HepG2 (cell line): Measurements from ENCODE around the gene ABHD2. TPM values are rescaled to one million over a fixed set of nuclear protein-coding genes. Genes with fewer than 3 reads are reported as not detected.

ENCODE experiments used
- ISL2 ChIP-seq: sonication (generic); formaldehyde crosslinking; IDR thresholded peaks from 2 replicates; pipeline ENCODE4 v1.5.0; 2020; ENCODE audit warnings: missing genetic modification reagents
- MED8 ChIP-seq: sonication (generic); formaldehyde crosslinking; IDR thresholded peaks from 2 replicates; pipeline ENCODE4 v1.8.1; 2023; ENCODE audit warnings: mild to moderate bottlenecking, missing genetic modification reagents; ENCODE audit not compliant: insufficient replicate concordance
- ZNF263 ChIP-seq: sonication (generic); formaldehyde crosslinking; IDR thresholded peaks from 2 replicates; pipeline ENCODE4 v1.4.0; 2020; ENCODE audit warnings: missing genetic modification reagents
- ZNF674 ChIP-seq: sonication (generic); formaldehyde crosslinking; IDR thresholded peaks from 2 replicates; pipeline ENCODE4 v1.5.0; 2020; ENCODE audit warnings: low read depth, mild to moderate bottlenecking, missing genetic modification reagents
- ZNF775 ChIP-seq: sonication (generic); formaldehyde crosslinking; IDR thresholded peaks from 2 replicates; pipeline ENCODE4 v1.4.0; 2020; ENCODE audit warnings: missing genetic modification reagents, mild to moderate bottlenecking, moderate library complexity, borderline replicate concordance
- polyA plus RNA-seq, 8 experiments: library from polyadenylated mRNA; depleted of rRNA in 3 of 8; stranded (reverse) in 7 of 8; unstranded in 1 of 8; fragments of >200 nt; fragmentation: Illumina TruSeq in 4 of 8; extraction: Trizol in 4 of 8; gene quantifications; 2 replicates each; pipeline versions ENCODE4 v1.2.1 to v1.2.3, GENCODE V29; 2011 to 2016; ENCODE audit warnings: low read depth in 4 of 8, missing spikeins in 1 of 8, mixed read lengths in 1 of 8; ENCODE audit not compliant: insufficient read depth in 1 of 8
- total RNA-seq, 5 experiments: library from RNA; depleted of rRNA; stranded (reverse); fragments of >200 nt; fragmentation: Illumina TruSeq; extraction: Trizol; gene quantifications; 2 replicates each; pipeline ENCODE4 v1.2.3, GENCODE V29; 2016; ENCODE audit warnings: low read depth in 1 of 5
- TF ChIP-seq, protein P1 (sequence below), 2 experiments: sonication (generic) in 1 of 2; formaldehyde crosslinking in 1 of 2; IDR thresholded peaks; 2 replicates each; pipeline versions ENCODE4 v1.4.0 to v1.6.1; 2016 to 2020; ENCODE audit warnings: borderline replicate concordance in 1 of 2, low read depth in 1 of 2, mild to moderate bottlenecking in 1 of 2, missing genetic modification reagents in 1 of 2
- TF ChIP-seq, protein P2 (sequence below): sonication (generic); formaldehyde crosslinking; IDR thresholded peaks from 2 replicates; pipeline ENCODE4 v1.4.0; 2020; ENCODE audit warnings: missing genetic modification reagents
- TF ChIP-seq, protein P3 (sequence below): sonication (generic); formaldehyde crosslinking; IDR thresholded peaks from 2 replicates; pipeline ENCODE4 v1.4.0; 2020; ENCODE audit warnings: mild to moderate bottlenecking, missing genetic modification reagents
- TF ChIP-seq, protein P4 (sequence below): IDR thresholded peaks from 2 replicates; pipeline ENCODE4 v1.6.1; 2016; ENCODE audit warnings: control low read depth

The ABHD2 gene
- total and polyA plus RNA-seq, 2 of the 13 experiments (the other 11 are each of a cell fraction or from before 2014, with no cell fraction given): 14.8 to 22.4 TPM

DNA sequence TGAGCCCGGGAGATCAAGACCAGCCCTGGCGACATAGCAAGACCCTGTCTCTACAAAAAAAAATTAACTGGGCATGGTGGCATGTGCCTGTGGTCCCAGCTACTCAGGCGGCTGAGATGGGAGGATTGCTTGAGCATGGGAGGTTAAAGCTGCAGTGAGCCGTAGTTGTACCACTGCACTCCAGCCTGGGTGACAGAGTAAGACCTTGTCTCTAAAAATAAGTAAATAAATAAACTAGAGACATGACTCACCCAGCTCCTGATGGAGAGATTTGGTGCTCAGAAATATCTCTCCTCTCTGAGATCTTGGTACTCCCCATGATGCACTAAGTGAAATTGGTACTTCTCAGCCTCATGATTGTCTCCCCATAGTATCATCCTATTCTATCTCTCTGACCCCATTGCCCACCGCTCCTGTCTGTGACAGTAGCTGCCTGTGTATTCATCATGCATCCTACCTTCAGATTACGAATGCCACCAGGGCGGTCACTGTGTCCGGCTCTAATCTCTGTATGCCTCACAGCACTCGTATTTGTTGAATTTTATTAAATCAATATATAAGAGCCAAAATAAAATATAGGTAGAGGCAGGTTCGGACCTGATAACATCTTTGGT, 50.9 kb downstream of the ABHD2 start (continued):
- TF ChIP-seq, protein P1, sequence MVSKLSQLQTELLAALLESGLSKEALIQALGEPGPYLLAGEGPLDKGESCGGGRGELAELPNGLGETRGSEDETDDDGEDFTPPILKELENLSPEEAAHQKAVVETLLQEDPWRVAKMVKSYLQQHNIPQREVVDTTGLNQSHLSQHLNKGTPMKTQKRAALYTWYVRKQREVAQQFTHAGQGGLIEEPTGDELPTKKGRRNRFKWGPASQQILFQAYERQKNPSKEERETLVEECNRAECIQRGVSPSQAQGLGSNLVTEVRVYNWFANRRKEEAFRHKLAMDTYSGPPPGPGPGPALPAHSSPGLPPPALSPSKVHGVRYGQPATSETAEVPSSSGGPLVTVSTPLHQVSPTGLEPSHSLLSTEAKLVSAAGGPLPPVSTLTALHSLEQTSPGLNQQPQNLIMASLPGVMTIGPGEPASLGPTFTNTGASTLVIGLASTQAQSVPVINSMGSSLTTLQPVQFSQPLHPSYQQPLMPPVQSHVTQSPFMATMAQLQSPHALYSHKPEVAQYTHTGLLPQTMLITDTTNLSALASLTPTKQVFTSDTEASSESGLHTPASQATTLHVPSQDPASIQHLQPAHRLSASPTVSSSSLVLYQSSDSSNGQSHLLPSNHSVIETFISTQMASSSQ (IDR thresholded peaks at IDR 0.05; ENCODE audit: low read depth): no peak
- TF ChIP-seq, protein P1 (CRISPR knock-in tag; IDR thresholded peaks at IDR 0.05; ENCODE audit: borderline replicate concordance): 0 out of 2 replicates have a peak, but pooled peaks have one; percentile 47
- no peak for TF ChIP-seq MED8 (CRISPR knock-in tag)
- 0 out of 2 replicates have a peak, but pooled peaks have one; percentile 5 for TF ChIP-seq ISL2 (CRISPR knock-in tag)
- TF ChIP-seq, protein P2, sequence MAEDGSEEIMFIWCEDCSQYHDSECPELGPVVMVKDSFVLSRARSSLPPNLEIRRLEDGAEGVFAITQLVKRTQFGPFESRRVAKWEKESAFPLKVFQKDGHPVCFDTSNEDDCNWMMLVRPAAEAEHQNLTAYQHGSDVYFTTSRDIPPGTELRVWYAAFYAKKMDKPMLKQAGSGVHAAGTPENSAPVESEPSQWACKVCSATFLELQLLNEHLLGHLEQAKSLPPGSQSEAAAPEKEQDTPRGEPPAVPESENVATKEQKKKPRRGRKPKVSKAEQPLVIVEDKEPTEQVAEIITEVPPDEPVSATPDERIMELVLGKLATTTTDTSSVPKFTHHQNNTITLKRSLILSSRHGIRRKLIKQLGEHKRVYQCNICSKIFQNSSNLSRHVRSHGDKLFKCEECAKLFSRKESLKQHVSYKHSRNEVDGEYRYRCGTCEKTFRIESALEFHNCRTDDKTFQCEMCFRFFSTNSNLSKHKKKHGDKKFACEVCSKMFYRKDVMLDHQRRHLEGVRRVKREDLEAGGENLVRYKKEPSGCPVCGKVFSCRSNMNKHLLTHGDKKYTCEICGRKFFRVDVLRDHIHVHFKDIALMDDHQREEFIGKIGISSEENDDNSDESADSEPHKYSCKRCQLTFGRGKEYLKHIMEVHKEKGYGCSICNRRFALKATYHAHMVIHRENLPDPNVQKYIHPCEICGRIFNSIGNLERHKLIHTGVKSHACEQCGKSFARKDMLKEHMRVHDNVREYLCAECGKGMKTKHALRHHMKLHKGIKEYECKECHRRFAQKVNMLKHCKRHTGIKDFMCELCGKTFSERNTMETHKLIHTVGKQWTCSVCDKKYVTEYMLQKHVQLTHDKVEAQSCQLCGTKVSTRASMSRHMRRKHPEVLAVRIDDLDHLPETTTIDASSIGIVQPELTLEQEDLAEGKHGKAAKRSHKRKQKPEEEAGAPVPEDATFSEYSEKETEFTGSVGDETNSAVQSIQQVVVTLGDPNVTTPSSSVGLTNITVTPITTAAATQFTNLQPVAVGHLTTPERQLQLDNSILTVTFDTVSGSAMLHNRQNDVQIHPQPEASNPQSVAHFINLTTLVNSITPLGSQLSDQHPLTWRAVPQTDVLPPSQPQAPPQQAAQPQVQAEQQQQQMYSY: no peak
- TF ChIP-seq, protein P3, sequence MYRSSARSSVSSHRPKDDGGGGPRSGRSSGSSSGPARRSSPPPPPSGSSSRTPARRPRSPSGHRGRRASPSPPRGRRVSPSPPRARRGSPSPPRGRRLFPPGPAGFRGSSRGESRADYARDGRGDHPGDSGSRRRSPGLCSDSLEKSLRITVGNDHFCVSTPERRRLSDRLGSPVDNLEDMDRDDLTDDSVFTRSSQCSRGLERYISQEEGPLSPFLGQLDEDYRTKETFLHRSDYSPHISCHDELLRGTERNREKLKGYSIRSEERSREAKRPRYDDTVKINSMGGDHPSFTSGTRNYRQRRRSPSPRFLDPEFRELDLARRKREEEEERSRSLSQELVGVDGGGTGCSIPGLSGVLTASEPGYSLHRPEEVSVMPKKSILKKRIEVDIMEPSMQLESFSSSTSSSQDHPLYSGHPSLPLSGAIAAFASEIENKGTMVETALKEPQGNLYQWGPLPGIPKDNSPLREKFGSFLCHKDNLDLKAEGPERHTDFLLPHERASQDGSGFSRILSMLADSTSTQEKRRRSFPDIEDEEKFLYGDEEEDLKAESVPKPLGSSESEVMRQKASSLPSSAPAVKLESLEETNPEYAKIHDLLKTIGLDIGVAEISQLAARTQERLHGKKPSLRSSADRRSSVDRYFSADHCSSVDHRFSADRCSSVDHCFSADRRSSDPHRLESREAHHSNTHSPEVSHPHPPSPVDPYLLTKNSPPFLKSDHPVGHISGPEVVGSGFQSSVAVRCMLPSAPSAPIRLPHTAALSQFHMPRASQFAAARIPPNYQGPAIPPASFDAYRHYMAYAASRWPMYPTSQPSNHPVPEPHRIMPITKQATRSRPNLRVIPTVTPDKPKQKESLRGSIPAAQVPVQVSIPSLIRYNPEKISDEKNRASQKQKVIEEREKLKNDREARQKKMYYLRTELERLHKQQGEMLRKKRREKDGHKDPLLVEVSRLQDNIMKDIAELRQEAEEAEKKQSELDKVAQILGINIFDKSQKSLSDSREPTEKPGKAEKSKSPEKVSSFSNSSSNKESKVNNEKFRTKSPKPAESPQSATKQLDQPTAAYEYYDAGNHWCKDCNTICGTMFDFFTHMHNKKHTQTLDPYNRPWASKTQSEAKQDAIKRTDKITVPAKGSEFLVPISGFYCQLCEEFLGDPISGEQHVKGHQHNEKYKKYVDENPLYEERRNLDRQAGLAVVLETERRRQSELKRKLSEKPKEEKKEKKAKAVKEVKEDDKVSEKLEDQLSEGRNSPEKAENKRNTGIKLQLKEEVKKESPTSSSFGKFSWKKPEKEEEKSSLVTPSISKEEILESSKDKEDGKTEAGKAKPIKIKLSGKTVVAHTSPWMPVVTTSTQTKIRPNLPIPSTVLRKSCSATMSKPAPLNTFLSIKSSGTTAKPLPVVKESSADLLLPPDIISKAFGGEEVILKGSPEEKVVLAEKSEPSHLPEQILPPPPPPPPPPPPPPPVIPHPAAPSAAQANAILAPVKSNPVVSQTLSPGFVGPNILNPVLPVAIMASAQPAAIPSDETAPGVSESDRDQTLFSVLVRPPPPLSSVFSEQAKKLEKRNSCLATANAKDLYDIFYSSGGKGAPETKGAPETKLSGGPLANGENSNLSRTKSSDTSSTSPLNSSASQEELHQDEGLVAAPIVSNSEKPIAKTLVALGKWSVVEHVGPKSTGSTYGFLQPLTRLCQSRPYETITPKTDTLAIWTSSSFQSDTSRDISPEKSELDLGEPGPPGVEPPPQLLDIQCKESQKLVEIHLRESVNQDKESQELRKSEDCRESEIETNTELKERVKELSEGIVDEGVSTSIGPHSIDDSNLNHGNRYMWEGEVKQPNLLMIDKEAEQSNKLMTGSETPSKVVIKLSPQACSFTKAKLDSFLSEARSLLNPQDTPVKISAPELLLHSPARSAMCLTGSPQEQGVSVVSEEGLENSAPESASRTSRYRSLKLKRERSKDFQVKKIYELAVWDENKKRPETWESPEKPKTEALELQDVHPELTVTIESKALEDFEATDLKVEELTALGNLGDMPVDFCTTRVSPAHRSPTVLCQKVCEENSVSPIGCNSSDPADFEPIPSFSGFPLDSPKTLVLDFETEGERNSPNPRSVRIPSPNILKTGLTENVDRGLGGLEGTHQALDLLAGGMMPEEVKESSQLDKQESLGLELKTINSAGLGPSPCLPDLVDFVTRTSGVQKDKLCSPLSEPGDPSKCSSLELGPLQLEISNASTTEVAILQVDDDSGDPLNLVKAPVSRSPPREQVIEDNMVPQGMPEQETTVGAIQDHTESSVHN (CRISPR knock-in tag): no peak
- TF ChIP-seq ZNF674 (CRISPR knock-in tag): no peak
- TF ChIP-seq ZNF263 (CRISPR knock-in tag): peak; percentile 17; the same call in 1 of the 2 replicates
- TF ChIP-seq, protein P4, sequence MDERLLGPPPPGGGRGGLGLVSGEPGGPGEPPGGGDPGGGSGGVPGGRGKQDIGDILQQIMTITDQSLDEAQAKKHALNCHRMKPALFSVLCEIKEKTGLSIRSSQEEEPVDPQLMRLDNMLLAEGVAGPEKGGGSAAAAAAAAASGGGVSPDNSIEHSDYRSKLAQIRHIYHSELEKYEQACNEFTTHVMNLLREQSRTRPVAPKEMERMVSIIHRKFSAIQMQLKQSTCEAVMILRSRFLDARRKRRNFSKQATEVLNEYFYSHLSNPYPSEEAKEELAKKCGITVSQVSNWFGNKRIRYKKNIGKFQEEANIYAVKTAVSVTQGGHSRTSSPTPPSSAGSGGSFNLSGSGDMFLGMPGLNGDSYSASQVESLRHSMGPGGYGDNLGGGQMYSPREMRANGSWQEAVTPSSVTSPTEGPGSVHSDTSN (CRISPR knock-in tag): 0 out of 2 replicates have a peak, but pooled peaks have one; percentile 5
- TF ChIP-seq ZNF775 (CRISPR knock-in tag): no peak
